HL-60 (cell line): Measurements from ENCODE around the gene EFS.

Experiments
- CTCF ChIP-seq: IDR thresholded peaks from one replicate; pipeline ENCODE4 v1.5.1; 2011; ENCODE audit warnings: low read length, control low read depth, inconsistent platforms; ENCODE audit not compliant: insufficient read depth
- POLR2AphosphoS5 ChIP-seq: IDR thresholded peaks from 2 replicates; pipeline ENCODE4 v1.6.1; 2012; ENCODE audit warnings: low read depth
- TF ChIP-seq, protein P1 (sequence below): IDR thresholded peaks from 2 replicates; pipeline ENCODE4 v1.6.1; 2012; ENCODE audit warnings: low read depth; ENCODE audit not compliant: insufficient replicate concordance

- no peak for TF ChIP-seq CTCF
- TF ChIP-seq, protein P1, sequence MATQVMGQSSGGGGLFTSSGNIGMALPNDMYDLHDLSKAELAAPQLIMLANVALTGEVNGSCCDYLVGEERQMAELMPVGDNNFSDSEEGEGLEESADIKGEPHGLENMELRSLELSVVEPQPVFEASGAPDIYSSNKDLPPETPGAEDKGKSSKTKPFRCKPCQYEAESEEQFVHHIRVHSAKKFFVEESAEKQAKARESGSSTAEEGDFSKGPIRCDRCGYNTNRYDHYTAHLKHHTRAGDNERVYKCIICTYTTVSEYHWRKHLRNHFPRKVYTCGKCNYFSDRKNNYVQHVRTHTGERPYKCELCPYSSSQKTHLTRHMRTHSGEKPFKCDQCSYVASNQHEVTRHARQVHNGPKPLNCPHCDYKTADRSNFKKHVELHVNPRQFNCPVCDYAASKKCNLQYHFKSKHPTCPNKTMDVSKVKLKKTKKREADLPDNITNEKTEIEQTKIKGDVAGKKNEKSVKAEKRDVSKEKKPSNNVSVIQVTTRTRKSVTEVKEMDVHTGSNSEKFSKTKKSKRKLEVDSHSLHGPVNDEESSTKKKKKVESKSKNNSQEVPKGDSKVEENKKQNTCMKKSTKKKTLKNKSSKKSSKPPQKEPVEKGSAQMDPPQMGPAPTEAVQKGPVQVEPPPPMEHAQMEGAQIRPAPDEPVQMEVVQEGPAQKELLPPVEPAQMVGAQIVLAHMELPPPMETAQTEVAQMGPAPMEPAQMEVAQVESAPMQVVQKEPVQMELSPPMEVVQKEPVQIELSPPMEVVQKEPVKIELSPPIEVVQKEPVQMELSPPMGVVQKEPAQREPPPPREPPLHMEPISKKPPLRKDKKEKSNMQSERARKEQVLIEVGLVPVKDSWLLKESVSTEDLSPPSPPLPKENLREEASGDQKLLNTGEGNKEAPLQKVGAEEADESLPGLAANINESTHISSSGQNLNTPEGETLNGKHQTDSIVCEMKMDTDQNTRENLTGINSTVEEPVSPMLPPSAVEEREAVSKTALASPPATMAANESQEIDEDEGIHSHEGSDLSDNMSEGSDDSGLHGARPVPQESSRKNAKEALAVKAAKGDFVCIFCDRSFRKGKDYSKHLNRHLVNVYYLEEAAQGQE, result no peak
- no peak for TF ChIP-seq POLR2AphosphoS5
Observed at GRCh38 chr14:23349156-23349845, 15.7 kb downstream of the EFS start.
